ENCODE results near the gene PKP1.

The PKP1 gene

DNA sequence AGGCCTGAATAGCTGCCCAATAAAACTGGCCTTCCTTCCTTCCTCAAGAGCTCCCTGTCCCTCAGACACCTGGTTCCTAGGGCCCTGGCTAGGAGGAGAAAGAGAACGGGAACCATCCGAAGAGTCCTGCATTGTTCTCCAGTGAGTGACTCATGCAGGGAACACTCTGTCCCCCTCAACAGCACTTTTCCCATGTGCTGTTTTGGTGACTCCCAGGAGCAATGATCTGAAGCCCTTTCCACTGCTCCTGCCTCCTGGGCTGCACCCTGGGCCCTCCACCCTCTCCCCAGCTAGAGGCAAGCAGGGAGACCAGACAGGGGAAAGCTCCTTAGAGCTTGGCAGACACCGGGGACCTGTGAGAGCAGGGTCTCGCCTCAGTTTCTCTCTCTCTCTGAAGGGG is 75.3 kb downstream of the PKP1 start:
- Histone ChIP-seq H3K27me3 (ENCODE audit: insufficient read depth, poor library complexity, severe bottlenecking) (no peaks in the 10 kb centered on the region), H3K27ac (ENCODE audit: poor library complexity, severe bottlenecking) (no peak overlapping the region), H3K36me3 (ENCODE audit: low read depth) (no peaks in the 10 kb centered on the region), H3K4me1 (ENCODE audit: insufficient read depth, poor library complexity, severe bottlenecking) (no peaks in the 10 kb centered on the region), H3K9me3 (ENCODE audit: severe bottlenecking) (no peaks in the 10 kb centered on the region), H3K4me3 (ENCODE audit: severe bottlenecking) (no peak overlapping the region)
- ATAC-seq (ENCODE audit: low read depth) (peak; percentile 51; the same call in 2 of the 3 replicates), DNase-seq (ENCODE audit: low spot score) (peak; percentile 12)
- no peak for TF ChIP-seq CTCF (IDR thresholded peaks at IDR 0.05; ENCODE audit: poor library complexity, severe bottlenecking)

- Histone ChIP-seq H3K4me1 (ENCODE audit: insufficient read depth, poor library complexity, severe bottlenecking) (no peaks in the 10 kb centered on the region), H3K4me3 (ENCODE audit: severe bottlenecking) (no peak overlapping the region), H3K36me3 (ENCODE audit: low read depth) (no peaks in the 10 kb centered on the region), H3K27ac (ENCODE audit: poor library complexity, severe bottlenecking) (no peak overlapping the region), H3K9me3 (ENCODE audit: severe bottlenecking) (no peaks in the 10 kb centered on the region), H3K27me3 (ENCODE audit: insufficient read depth, poor library complexity, severe bottlenecking) (no peaks in the 10 kb centered on the region)
- TF ChIP-seq CTCF (IDR thresholded peaks at IDR 0.05; ENCODE audit: poor library complexity, severe bottlenecking) = no peak
- DNase-seq (ENCODE audit: low spot score) = peak; percentile 47
- no peak for ATAC-seq (ENCODE audit: low read depth)
Observed at GRCh38 chr1:201359031-201359872, 75.9 kb downstream of the PKP1 start.

DNA sequence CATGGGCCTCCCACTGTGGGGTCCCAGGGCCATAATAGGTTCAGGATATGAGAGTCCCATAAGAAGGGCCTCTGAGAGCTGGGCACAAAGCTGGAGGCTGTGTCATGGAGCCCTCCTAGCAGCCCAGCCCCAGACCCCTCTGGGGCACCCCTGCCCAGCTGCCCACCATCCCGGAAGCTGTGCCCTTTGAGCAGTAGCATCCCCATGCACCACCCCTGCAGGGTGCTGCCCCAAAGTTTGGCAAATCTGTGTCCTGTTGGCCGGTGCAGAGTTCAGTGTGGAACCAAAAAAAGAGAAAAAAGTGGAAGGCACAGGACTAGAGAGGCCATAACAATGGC is 76.5 kb downstream of the PKP1 start:
- Histone ChIP-seq H3K27me3 (ENCODE audit: insufficient read depth, poor library complexity, severe bottlenecking) (no peaks in the 10 kb centered on the region), H3K4me1 (ENCODE audit: insufficient read depth, poor library complexity, severe bottlenecking) (no peaks in the 10 kb centered on the region), H3K9me3 (ENCODE audit: severe bottlenecking) (no peaks in the 10 kb centered on the region), H3K4me3 (ENCODE audit: severe bottlenecking) (no peak overlapping the region), H3K36me3 (ENCODE audit: low read depth) (no peaks in the 10 kb centered on the region), H3K27ac (ENCODE audit: poor library complexity, severe bottlenecking) (no peak overlapping the region)
- TF ChIP-seq CTCF (IDR thresholded peaks at IDR 0.05; ENCODE audit: poor library complexity, severe bottlenecking) = no peak
- DNase-seq (ENCODE audit: low spot score) = no peak
- no peak for ATAC-seq (ENCODE audit: low read depth)

DNA sequence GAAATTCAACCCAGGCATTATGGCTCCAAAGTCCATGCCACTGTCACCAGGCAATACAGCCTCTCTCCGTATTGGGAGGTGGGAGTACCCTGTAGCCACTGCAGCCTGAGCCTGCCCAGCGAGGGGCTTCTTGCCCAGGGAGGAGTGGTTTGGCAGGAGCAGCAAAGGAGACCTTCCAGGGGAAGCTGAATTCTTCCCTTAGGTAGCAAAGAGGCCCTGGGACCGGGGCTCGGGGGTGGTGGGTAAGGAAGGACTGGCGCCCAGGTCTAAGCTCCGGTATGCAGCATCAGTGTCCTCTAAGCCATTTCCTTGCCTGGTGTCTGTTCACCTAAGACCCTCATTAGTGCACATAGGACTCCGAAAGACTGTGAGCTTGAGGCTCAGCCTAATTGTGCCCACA is 77.2 kb downstream of the PKP1 start:
- no peak overlapping the region for H3K4me3 ChIP-seq (ENCODE audit: severe bottlenecking)
- no peak for TF ChIP-seq CTCF (IDR thresholded peaks at IDR 0.05; ENCODE audit: poor library complexity, severe bottlenecking)
- no peaks in the 10 kb centered on the region for H3K27me3 ChIP-seq (ENCODE audit: insufficient read depth, poor library complexity, severe bottlenecking)
- no peak for DNase-seq (ENCODE audit: low spot score)
- H3K27ac ChIP-seq (ENCODE audit: poor library complexity, severe bottlenecking) = no peak overlapping the region
- H3K4me1 ChIP-seq (ENCODE audit: insufficient read depth, poor library complexity, severe bottlenecking) = no peaks in the 10 kb centered on the region
- H3K9me3 ChIP-seq (ENCODE audit: severe bottlenecking) = no peaks in the 10 kb centered on the region
- ATAC-seq (ENCODE audit: low read depth) = no peak
- no peaks in the 10 kb centered on the region for H3K36me3 ChIP-seq (ENCODE audit: low read depth)
